Measurements from ENCODE around the gene RBP5. TPM values are rescaled to one million over a fixed set of nuclear protein-coding genes. Genes with fewer than 3 reads are reported as not detected.

The RBP5 gene
- total and polyA plus RNA-seq, 9 of the 15 experiments (the other 6 are each of a cell fraction or from before 2014, with no cell fraction given), result 8.6 to 22.5 (median 11.4) TPM

DNA sequence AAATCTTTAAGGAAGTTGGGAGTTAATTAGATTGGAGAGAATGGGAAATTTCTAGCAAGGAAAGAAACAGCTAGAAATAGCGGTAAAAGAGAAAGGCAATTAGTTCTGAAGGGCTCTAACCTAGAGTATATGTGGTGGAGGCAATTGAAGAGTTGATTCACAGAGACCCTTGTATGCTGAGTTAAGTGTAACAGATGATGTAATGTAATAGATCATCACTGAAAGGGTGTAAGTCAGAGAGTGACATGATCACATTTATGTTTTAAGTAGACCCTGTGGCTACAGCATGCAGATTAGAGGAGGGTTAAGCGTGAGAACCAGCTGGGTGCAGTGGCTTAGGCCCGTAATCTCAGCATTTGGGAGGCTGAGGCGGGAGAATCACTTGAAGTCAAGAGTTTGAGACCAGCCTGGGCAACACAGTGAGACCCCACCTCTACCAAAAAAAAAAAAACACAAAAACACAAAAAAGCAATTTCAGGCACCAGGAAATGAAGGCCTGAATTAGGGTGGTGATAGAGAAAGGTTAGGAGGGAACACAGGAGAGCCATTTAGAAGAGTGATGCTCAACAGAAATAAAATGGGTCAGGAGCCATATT lies 3.0 kb downstream of the RBP5 start (continued):
- TF ChIP-seq ZNF639 (CRISPR knock-in tag; conservative IDR thresholded peaks at IDR 0.05 in 1 of 2, IDR thresholded peaks at IDR 0.05 in 1 of 2) (no peak), MEIS2 (IDR thresholded peaks at IDR 0.05; ENCODE audit: partially characterized antibody) (peak; percentile 88), ZNF121 (CRISPR knock-in tag; conservative IDR thresholded peaks at IDR 0.05) (peak; percentile 91), EZH2 (IDR thresholded peaks at IDR 0.05; ENCODE audit: borderline replicate concordance, low read depth, low read length) (no peak), ARID1B (IDR thresholded peaks at IDR 0.05) (0 out of 2 replicates have a peak, but pooled peaks have one; percentile 17), SUPT5H (IDR thresholded peaks at IDR 0.05) (no peak), PRPF4 (IDR thresholded peaks at IDR 0.05; ENCODE audit: insufficient read depth, low read depth, low read length, poor library complexity, severe bottlenecking) (no peak)
